SU-DHL-6 (cell line): Measurements from ENCODE around the gene ARHGAP10.

ENCODE experiments used
- CTCF ChIP-seq: fragments of 200-600 bp; sonication (generic); IDR thresholded peaks from one replicate; pipeline ENCODE4 v1.5.1; 2017; ENCODE audit warnings: antibody characterized with exemption, mild to moderate bottlenecking, low read length, moderate library complexity; ENCODE audit not compliant: insufficient read depth, poor library complexity, severe bottlenecking
- EZH2phosphoT487 ChIP-seq: fragments of 200-600 bp; sonication (generic), shearing (Covaris generic); conservative IDR thresholded peaks from 2 replicates; pipeline ENCODE4 v1.6.1; 2018; ENCODE audit warnings: mild to moderate bottlenecking, antibody characterized with exemption, low read length, moderate library complexity, mixed read lengths

GRCh38 chr4:147938496-147938895 lies 206.6 kb downstream of the ARHGAP10 start:
- TF ChIP-seq CTCF, result no peak
- no peak for TF ChIP-seq EZH2phosphoT487
